T47D (cell line): ENCODE measurements around the gene LRRC36.

Experiments used
- DNase-seq, 2 experiments: peaks; one replicate each; pipeline versions ENCODE4 v3.0.0 to v3.0.0-alpha.2; 2011 to 2012; ENCODE audit warnings: low read depth in 1 of 2, low spot score in 1 of 2
- JUND ChIP-seq: IDR thresholded peaks from 2 replicates; pipeline ENCODE4 v1.6.1; 2012; ENCODE audit warnings: low read depth
- in situ Hi-C: cut with HindIII; loops from 2 replicates; pipeline ENCODE4 v1.10.0; 2016; ENCODE audit warnings: low sequenced_read_pairs, low pct_unique_long_range_greater_than_20kb

The LRRC36 gene

GRCh38 chr16:67326472-67327309, at the start of gene LRRC36, which contains the start of gene KCTD19:
TSS of gene LRRC36 (plus strand) at chr16:67326815. CDS start at chr16:67326863, 48 bp downstream.
TSS of gene KCTD19 (minus strand) at chr16:67326741. CDS start at chr16:67326707, 34 bp downstream.
- in situ Hi-C loops: no loop called here
- no peak for DNase-seq
- no peak for TF ChIP-seq JUND

- in situ Hi-C loops: no loop called here
- TF ChIP-seq JUND: no peak
- no peak for DNase-seq
Observed at GRCh38 chr16:67277294-67277998, 49.2 kb upstream of the LRRC36 start.

- no peak for TF ChIP-seq JUND
- in situ Hi-C loops: no loop called here
Observed at GRCh38 chr16:67277999-67278772, 48.4 kb upstream of the LRRC36 start.

GRCh38 chr16:67278773-67279295, 47.8 kb upstream of the LRRC36 start:
- in situ Hi-C loops: no loop called here
- peak; percentile 30 to 54 for DNase-seq

More at GRCh38 chr16:67277999-67278772, 48.4 kb upstream of the LRRC36 start:
- DNase-seq: peak in 1 of 2 experiments; percentile 35

GRCh38 chr16:67279296-67280089, 47.1 kb upstream of the LRRC36 start, which contains the start of gene PLEKHG4:
TSS of gene PLEKHG4 (plus strand) at chr16:67279532. CDS start at chr16:67280045, 513 bp downstream.
- TF ChIP-seq JUND: no peak
- in situ Hi-C loops: no loop called here

More at GRCh38 chr16:67278773-67279295, 47.8 kb upstream of the LRRC36 start:
- TF ChIP-seq JUND: no peak

GRCh38 chr16:67280090-67281015, 46.3 kb upstream of the LRRC36 start:
- in situ Hi-C loops: no loop called here
- TF ChIP-seq JUND: no peak
- no peak for DNase-seq

More at GRCh38 chr16:67279296-67280089, 47.1 kb upstream of the LRRC36 start, which contains the start of gene PLEKHG4:
- peak; percentile 88 to 89 for DNase-seq

- no peak for DNase-seq
- in situ Hi-C loops: no loop called here
- TF ChIP-seq JUND: no peak
Observed at GRCh38 chr16:67281536-67282446, 44.8 kb upstream of the LRRC36 start.

GRCh38 chr16:67282447-67282805, 44.2 kb upstream of the LRRC36 start:
- no peak for TF ChIP-seq JUND
- in situ Hi-C loops: no loop called here
- DNase-seq: no peak

GRCh38 chr16:67283039-67283825, 43.4 kb upstream of the LRRC36 start:
- TF ChIP-seq JUND: no peak
- in situ Hi-C loops: no loop called here
- DNase-seq: peak in 1 of 2 experiments; percentile 17
